Psoas muscle (tissue), 8 donors: ENCODE data around the gene TDRD5. TPM values are rescaled to one million over a fixed set of nuclear protein-coding genes. Genes with fewer than 3 reads are reported as not detected.

Experiments used
- ATAC-seq, 4 donors: fragments of 200-7000 bp; cut with Tn5 transposase; one replicate each; pipeline ENCODE4 v1.9.1; 2020; ENCODE audit warnings: moderate library complexity in 3 of 4, mild to moderate bottlenecking in 2 of 4
- DNase-seq, 2 donors: peaks; one replicate each; pipeline ENCODE4 v3.0.0-alpha.2; 2020
- H3K27ac ChIP-seq: fragments of 200-600 bp; one replicate; pipeline ENCODE4 v1.8.0; 2022
- H3K27me3 ChIP-seq, 3 donors: fragments of 200-600 bp in 1 of 3; one replicate each; pipeline versions ENCODE4 v1.6.1 to v1.8.0; 2013 to 2022; ENCODE audit warnings: low read length in 2 of 3, mild to moderate bottlenecking in 2 of 3, moderate library complexity in 1 of 3; ENCODE audit not compliant: insufficient read depth in 3 of 3
- H3K36me3 ChIP-seq, 2 donors: fragments of 200-600 bp in 1 of 2; one replicate each; pipeline versions ENCODE4 v1.6.1 to v1.8.0; 2013 to 2022; ENCODE audit warnings: low read depth in 1 of 2, mild to moderate bottlenecking in 1 of 2, moderate library complexity in 1 of 2; ENCODE audit not compliant: insufficient read depth in 1 of 2
- H3K4me1 ChIP-seq: fragments of 200-600 bp; one replicate; pipeline ENCODE4 v1.8.0; 2022
- H3K4me3 ChIP-seq: fragments of 200-600 bp; one replicate; pipeline ENCODE4 v1.8.0; 2022; ENCODE audit warnings: mild to moderate bottlenecking
- H3K9me3 ChIP-seq: fragments of 200-600 bp; one replicate; pipeline ENCODE4 v1.8.0; 2022
- CTCF ChIP-seq: fragments of 200-600 bp; IDR thresholded peaks from one replicate; pipeline ENCODE4 v1.8.0; 2022; ENCODE audit warnings: antibody characterized with exemption
- WGBS, 3 donors: extraction: QIAGEN DNeasy Blood & Tissue Kit; methylation state at CpG; one replicate each; pipeline versions ENCODE4 v1.1.6 to v1.1.7; 2013; 5-methylcytosine and 5-hydroxymethylcytosine counted together
- intact Hi-C, 2 donors: fragments of 100-400 bp; cut with DNase I; formaldehyde crosslinking; loops; one replicate each; pipeline versions ENCODE4 v1.11.0 to v1.14.2; 2022
- polyA plus RNA-seq, 3 donors: library from polyadenylated mRNA; stranded (reverse); fragments of 200-250 nt; gene quantifications; one replicate each; pipeline ENCODE4 v1.2.3, GENCODE V29; 2013
- total RNA-seq, 4 donors: library from RNA; stranded (reverse); fragmentation: NEBNext Ultra II Directional in 2 of 4; extraction: Animal tissue kit (Norgen Biotek cat#: 25700) in 2 of 4; gene quantifications; one replicate each; pipeline versions ENCODE4 v1.2.1 to v1.2.4, GENCODE V29; 2021 to 2023
- donor health status: healthy with polysubstance abuse.
- donor health status: DM: no; HTN: no; CAD: no; lungs with moderate emphysema.
- donor health status: Bipolar disorder and iron deficiency.
- donor health status: healthy.
- donor health status: DM: yes; HTN: yes; CAD: no.
- donor health status: DM: no; HTN: no; CAD: no.
- donor health status: DM: no; HTN: no; CAD: no.
- donor health status: DM: yes; HTN: yes; CAD: no.

Gene TDRD5
- total and polyA plus RNA-seq, 7 donors: 0.03 TPM; not detected in 6

GRCh38 chr1:179714623-179715022, 123.0 kb downstream of the TDRD5 start:
- Histone ChIP-seq H3K27ac (no peak overlapping the region), H3K27me3 (no peaks in the 10 kb centered on the region), H3K9me3 (peaks cover 42% of the 10 kb centered on the region), H3K36me3 (no peaks in the 10 kb centered on the region), H3K4me3 (no peak overlapping the region), H3K4me1 (no peaks in the 10 kb centered on the region)
- intact Hi-C loops: no loop called here
- ATAC-seq (no peak), DNase-seq (no peak)
- TF ChIP-seq CTCF: no peak

GRCh38 chr1:179719272-179719671, 127.6 kb downstream of the TDRD5 start:
- Histone ChIP-seq H3K36me3 (no peaks in the 10 kb centered on the region), H3K27ac (no peak overlapping the region), H3K4me3 (no peak overlapping the region), H3K27me3 (no peaks in the 10 kb centered on the region), H3K4me1 (no peaks in the 10 kb centered on the region), H3K9me3 (peaks cover 44% of the 10 kb centered on the region)
- TF ChIP-seq CTCF: no peak
- DNase-seq (no peak), ATAC-seq (no peak)
- intact Hi-C loops: no loop called here

- DNase-seq: no peak
- no peak overlapping the region for H3K27ac ChIP-seq
- WGBS, 3 donors: 43 to 50% (median 50%) methylated on average over 2 of the region's 2 CpGs
- intact Hi-C loops: no loop called here
- no peaks in the 10 kb centered on the region for H3K9me3 ChIP-seq
- H3K27me3 ChIP-seq: peaks cover 3 to 5% (median 3%) of the 10 kb centered on the region in 3 donors
- no peaks in the 10 kb centered on the region for H3K36me3 ChIP-seq
- TF ChIP-seq CTCF: no peak
- ATAC-seq: no peak
- no peaks in the 10 kb centered on the region for H3K4me1 ChIP-seq
- no peak overlapping the region for H3K4me3 ChIP-seq
These were observed 136.6 kb downstream of the TDRD5 start for GRCh38 chr1:179728271-179728670.

- DNase-seq: no peak
- Histone ChIP-seq H3K9me3 (no peaks in the 10 kb centered on the region), H3K36me3 (no peaks in the 10 kb centered on the region), H3K27me3 (peaks cover 3 to 5% (median 3%) of the 10 kb centered on the region in 3 donors), H3K4me3 (no peak overlapping the region), H3K27ac (no peak overlapping the region), H3K4me1 (no peaks in the 10 kb centered on the region)
- ATAC-seq: no peak
- intact Hi-C loops: no loop called here
- no peak for TF ChIP-seq CTCF
- WGBS, 3 donors: 81 to 84% (median 81%) methylated on average over 4 of the region's 4 CpGs
These were observed 138.2 kb downstream of the TDRD5 start for GRCh38 chr1:179729881-179730280.

GRCh38 chr1:179731643-179732042, 140.0 kb downstream of the TDRD5 start:
- WGBS, 3 donors: 84 to 86% (median 84%) methylated on average over 4 of the region's 4 CpGs
- H3K36me3 ChIP-seq: no peaks in the 10 kb centered on the region
- peaks cover 0 to 3% (median 0%) of the 10 kb centered on the region in 3 donors for H3K27me3 ChIP-seq
- no peaks in the 10 kb centered on the region for H3K9me3 ChIP-seq
- no peak for DNase-seq
- intact Hi-C loops: no loop called here
- no peak for ATAC-seq
- no peaks in the 10 kb centered on the region for H3K4me1 ChIP-seq
- no peak overlapping the region for H3K27ac ChIP-seq
- no peak for TF ChIP-seq CTCF
- no peak overlapping the region for H3K4me3 ChIP-seq
